CD4-positive, alpha-beta T cell treated with Interleukin-2 at 100 ng/mL for 4 hours (primary cell): ENCODE data around the gene CLPTM1L.
"Not testable (repeated sequence)": the region's sequence is repeated elsewhere in the genome, so short reads cannot be mapped to it uniquely, and the experiment has no call there.

Experiments
- DNase-seq: peaks from one replicate; pipeline ENCODE4 v3.0.0-alpha.2; 2020; ENCODE audit warnings: low spot score

Gene CLPTM1L

GRCh38 chr5:1360367-1360766, 15.5 kb upstream of the CLPTM1L start:
- DNase-seq: not testable (repeated sequence)

- DNase-seq: no peak
These were observed 14.8 kb upstream of the CLPTM1L start for GRCh38 chr5:1359713-1360112.

GRCh38 chr5:1359031-1359645, 14.2 kb upstream of the CLPTM1L start:
- DNase-seq: no peak

- DNase-seq: no peak
These were observed 13.8 kb upstream of the CLPTM1L start for GRCh38 chr5:1358726-1359025.

- no peak for DNase-seq
These were observed 13.2 kb upstream of the CLPTM1L start for GRCh38 chr5:1357946-1358725.

GRCh38 chr5:1356873-1357787, 12.2 kb upstream of the CLPTM1L start:
- DNase-seq: no peak

- DNase-seq: no peak
These were observed 9.7 kb upstream of the CLPTM1L start for GRCh38 chr5:1354576-1354975.

- no peak for DNase-seq
These were observed 7.6 kb upstream of the CLPTM1L start for GRCh38 chr5:1352231-1353219.

- no peak for DNase-seq
These were observed 6.3 kb upstream of the CLPTM1L start for GRCh38 chr5:1351156-1351555.

- no peak for DNase-seq
These were observed 4.3 kb upstream of the CLPTM1L start for GRCh38 chr5:1349246-1349645.

- DNase-seq: no peak
These were observed 4.0 kb upstream of the CLPTM1L start for GRCh38 chr5:1348986-1349245.

- DNase-seq: no peak
These were observed 2.7 kb upstream of the CLPTM1L start for GRCh38 chr5:1347571-1347970.

- no peak for DNase-seq
These were observed 1.9 kb upstream of the CLPTM1L start for GRCh38 chr5:1346627-1347440.

- DNase-seq: no peak
These were observed 1.2 kb upstream of the CLPTM1L start for GRCh38 chr5:1345876-1346626.

GRCh38 chr5:1343931-1344901, 683 bp downstream of the CLPTM1L start:
- peak; percentile 7 for DNase-seq

- DNase-seq: no peak
These were observed 1.6 kb downstream of the CLPTM1L start for GRCh38 chr5:1343315-1343751.

GRCh38 chr5:1342711-1343110, 2.2 kb downstream of the CLPTM1L start:
- DNase-seq: not testable (repeated sequence)

- DNase-seq: no peak
These were observed 2.6 kb downstream of the CLPTM1L start for GRCh38 chr5:1342268-1342667.

GRCh38 chr5:1341863-1342262, 3.0 kb downstream of the CLPTM1L start:
- DNase-seq: no peak
